GM21528 (cell line): Measurements from ENCODE around the gene NRXN3.

Experiments
- ATAC-seq: cut with Tn5 transposase; IDR thresholded peaks from one replicate; pipeline ENCODE4 v1.9.1; 2021; ENCODE audit warnings: mild to moderate bottlenecking, moderate library complexity; ENCODE audit not compliant: unreplicated experiment, low FRiP score

Gene NRXN3

GRCh38 chr14:78170203-78170602, at the start of gene NRXN3:
Gene NRXN3 (plus strand): TSS chr14:78170373. CDS start chr14:78243094, 72,721 bp downstream.
- no peak for ATAC-seq

GRCh38 chr14:78122436-78122835, 47.7 kb upstream of the NRXN3 start:
- no peak for ATAC-seq

- no peak for ATAC-seq
These were observed 46.4 kb upstream of the NRXN3 start for GRCh38 chr14:78123650-78124253.

- ATAC-seq, result no peak
These were observed 42.2 kb upstream of the NRXN3 start for GRCh38 chr14:78127961-78128360.

- no peak for ATAC-seq
These were observed 40.8 kb upstream of the NRXN3 start for GRCh38 chr14:78129375-78129774.

GRCh38 chr14:78130356-78130755, 39.8 kb upstream of the NRXN3 start:
- no peak for ATAC-seq

- ATAC-seq, result no peak
These were observed 39.0 kb upstream of the NRXN3 start for GRCh38 chr14:78131201-78131600.

GRCh38 chr14:78131616-78132015, 38.6 kb upstream of the NRXN3 start:
- no peak for ATAC-seq

- ATAC-seq, result no peak
These were observed 34.7 kb upstream of the NRXN3 start for GRCh38 chr14:78135450-78135891.

GRCh38 chr14:78136695-78137094, 33.5 kb upstream of the NRXN3 start:
- ATAC-seq, result no peak

- no peak for ATAC-seq
These were observed 28.6 kb upstream of the NRXN3 start for GRCh38 chr14:78141590-78141989.

GRCh38 chr14:78142998-78143397, 27.2 kb upstream of the NRXN3 start:
- ATAC-seq, result no peak

- ATAC-seq, result no peak
These were observed 26.6 kb upstream of the NRXN3 start for GRCh38 chr14:78143489-78144145.

GRCh38 chr14:78152201-78153063, 17.7 kb upstream of the NRXN3 start:
- no peak for ATAC-seq

GRCh38 chr14:78153064-78153341, 17.2 kb upstream of the NRXN3 start:
- ATAC-seq, result no peak

GRCh38 chr14:78154827-78155226, 15.3 kb upstream of the NRXN3 start:
- ATAC-seq, result no peak

- ATAC-seq, result no peak
These were observed 14.0 kb upstream of the NRXN3 start for GRCh38 chr14:78156196-78156595.

- ATAC-seq, result no peak
These were observed 12.4 kb upstream of the NRXN3 start for GRCh38 chr14:78157494-78158437.

GRCh38 chr14:78162202-78162601, 8.0 kb upstream of the NRXN3 start:
- ATAC-seq, result no peak

- no peak for ATAC-seq
These were observed 5.8 kb upstream of the NRXN3 start for GRCh38 chr14:78164226-78164853.
